IgD-negative memory B cell (primary cell): ENCODE results near the gene ZNF507. TPM values are rescaled to one million over a fixed set of nuclear protein-coding genes. Genes with fewer than 3 reads are reported as not detected.

Experiments used
- H3K27ac Mint-ChIP-seq, 3 donors: one replicate each; pipeline ENCODE4 v1.8.0; 2020 to 2022; ENCODE audit warnings: mild to moderate bottlenecking in 3 of 3, mixed read lengths in 3 of 3, moderate library complexity in 1 of 3
- H3K27me3 Mint-ChIP-seq: one replicate; pipeline ENCODE4 v1.8.0; 2021; ENCODE audit warnings: mixed read lengths
- H3K36me3 Mint-ChIP-seq: one replicate; pipeline ENCODE4 v1.8.0; 2020; ENCODE audit warnings: mild to moderate bottlenecking, mixed read lengths
- H3K4me1 Mint-ChIP-seq, 3 donors: one replicate each; pipeline ENCODE4 v1.8.0; 2020 to 2022; ENCODE audit warnings: mixed read lengths in 3 of 3, mild to moderate bottlenecking in 1 of 3
- H3K4me3 Mint-ChIP-seq, 4 donors: one replicate each; pipeline ENCODE4 v1.8.0; 2020 to 2022; ENCODE audit warnings: mild to moderate bottlenecking in 4 of 4, mixed read lengths in 4 of 4, moderate library complexity in 3 of 4
- H3K9me3 Mint-ChIP-seq, 3 donors: one replicate each; pipeline ENCODE4 v1.8.0; 2020 to 2021; ENCODE audit warnings: mixed read lengths in 3 of 3, mild to moderate bottlenecking in 1 of 3
- polyA plus RNA-seq: library from polyadenylated mRNA; unstranded; fragments of 300-500 nt; fragmentation: Illumina TruSeq; gene quantifications from one replicate; pipeline ENCODE4 v1.2.3, GENCODE V29; 2021

ZNF507 gene
- polyA plus RNA-seq, result 6.9 TPM

- peak within 1 kb of the TSS; percentile 95 to 98 (median 95) for H3K27ac Mint-ChIP-seq
- peak within 1 kb of the TSS; percentile 91 to 99 (median 99) for H3K4me3 Mint-ChIP-seq
- H3K9me3 Mint-ChIP-seq, result no peaks in the 10 kb centered on the region
- peaks cover 8% of the 10 kb centered on the region for H3K36me3 Mint-ChIP-seq
- peaks cover 11 to 34% (median 16%) of the 10 kb centered on the region in 3 donors for H3K4me1 Mint-ChIP-seq
- H3K27me3 Mint-ChIP-seq, result peaks cover 1% of the 10 kb centered on the region
Observed at GRCh38 chr19:32345261-32346207, at the start of gene ZNF507. TSS of gene ZNF507 (plus strand) at chr19:32345610. CDS start at chr19:32352831, 7,221 bp downstream.

GRCh38 chr19:32296694-32297093, 48.7 kb upstream of the ZNF507 start:
- no peaks in the 10 kb centered on the region for H3K4me1 Mint-ChIP-seq
- H3K4me3 Mint-ChIP-seq, result no peak overlapping the region
- peaks cover 3% of the 10 kb centered on the region for H3K27me3 Mint-ChIP-seq
- H3K9me3 Mint-ChIP-seq, result peaks cover 6 to 16% (median 9%) of the 10 kb centered on the region in 3 donors
- no peaks in the 10 kb centered on the region for H3K36me3 Mint-ChIP-seq
- H3K27ac Mint-ChIP-seq, result no peak overlapping the region

GRCh38 chr19:32302778-32303177, 42.6 kb upstream of the ZNF507 start:
- Mint-ChIP-seq H3K27me3 (peaks cover 10% of the 10 kb centered on the region), H3K27ac (no peak overlapping the region), H3K4me3 (no peak overlapping the region), H3K4me1 (no peaks in the 10 kb centered on the region), H3K9me3 (peaks cover 11 to 26% (median 18%) of the 10 kb centered on the region in 3 donors), H3K36me3 (no peaks in the 10 kb centered on the region)

- no peak overlapping the region for H3K4me3 Mint-ChIP-seq
- H3K36me3 Mint-ChIP-seq, result no peaks in the 10 kb centered on the region
- H3K27ac Mint-ChIP-seq, result no peak overlapping the region
- no peaks in the 10 kb centered on the region for H3K4me1 Mint-ChIP-seq
- peaks cover 10% of the 10 kb centered on the region for H3K27me3 Mint-ChIP-seq
- peaks cover 11 to 26% (median 18%) of the 10 kb centered on the region in 3 donors for H3K9me3 Mint-ChIP-seq
Observed at GRCh38 chr19:32303193-32303592, 42.2 kb upstream of the ZNF507 start.

- Mint-ChIP-seq H3K4me1 (no peaks in the 10 kb centered on the region), H3K36me3 (no peaks in the 10 kb centered on the region), H3K9me3 (peaks cover 5 to 12% (median 10%) of the 10 kb centered on the region in 3 donors), H3K27me3 (peaks cover 15% of the 10 kb centered on the region), H3K27ac (no peak overlapping the region), H3K4me3 (no peak overlapping the region)
Observed at GRCh38 chr19:32307591-32307990, 37.8 kb upstream of the ZNF507 start.

GRCh38 chr19:32308431-32309077, 36.9 kb upstream of the ZNF507 start:
- no peaks in the 10 kb centered on the region for H3K36me3 Mint-ChIP-seq
- H3K9me3 Mint-ChIP-seq, result peaks cover 1 to 3% (median 1%) of the 10 kb centered on the region in 3 donors
- H3K27ac Mint-ChIP-seq, result no peak overlapping the region
- peaks cover 12% of the 10 kb centered on the region for H3K27me3 Mint-ChIP-seq
- no peak overlapping the region for H3K4me3 Mint-ChIP-seq
- H3K4me1 Mint-ChIP-seq, result no peaks in the 10 kb centered on the region

- Mint-ChIP-seq H3K27ac (no peak overlapping the region), H3K4me3 (no peak overlapping the region), H3K4me1 (no peaks in the 10 kb centered on the region), H3K36me3 (no peaks in the 10 kb centered on the region), H3K27me3 (peaks cover 10% of the 10 kb centered on the region), H3K9me3 (no peaks in the 10 kb centered on the region)
Observed at GRCh38 chr19:32309711-32310390, 35.6 kb upstream of the ZNF507 start.

GRCh38 chr19:32311371-32311770, 34.0 kb upstream of the ZNF507 start:
- Mint-ChIP-seq H3K4me1 (no peaks in the 10 kb centered on the region), H3K4me3 (no peak overlapping the region), H3K36me3 (no peaks in the 10 kb centered on the region), H3K27ac (no peak overlapping the region), H3K9me3 (no peaks in the 10 kb centered on the region), H3K27me3 (peaks cover 9% of the 10 kb centered on the region)

- Mint-ChIP-seq H3K9me3 (no peaks in the 10 kb centered on the region), H3K4me1 (no peaks in the 10 kb centered on the region), H3K27ac (no peak overlapping the region), H3K36me3 (no peaks in the 10 kb centered on the region), H3K4me3 (no peak overlapping the region), H3K27me3 (peaks cover 5% of the 10 kb centered on the region)
Observed at GRCh38 chr19:32313569-32314265, 31.7 kb upstream of the ZNF507 start.

- Mint-ChIP-seq H3K4me1 (peaks cover 0 to 2% (median 0%) of the 10 kb centered on the region in 3 donors), H3K27ac (no peak overlapping the region), H3K9me3 (no peaks in the 10 kb centered on the region), H3K27me3 (no peaks in the 10 kb centered on the region), H3K36me3 (no peaks in the 10 kb centered on the region), H3K4me3 (no peak overlapping the region)
Observed at GRCh38 chr19:32316034-32316433, 29.4 kb upstream of the ZNF507 start.

GRCh38 chr19:32317086-32317485, 28.3 kb upstream of the ZNF507 start:
- Mint-ChIP-seq H3K36me3 (no peaks in the 10 kb centered on the region), H3K9me3 (no peaks in the 10 kb centered on the region), H3K4me3 (no peak overlapping the region), H3K4me1 (peaks cover 0 to 2% (median 0%) of the 10 kb centered on the region in 3 donors), H3K27me3 (peaks cover 4% of the 10 kb centered on the region), H3K27ac (peak overlapping the region in 1 of 3 donors; percentile 41)

- H3K4me1 Mint-ChIP-seq, result peaks cover 0 to 2% (median 0%) of the 10 kb centered on the region in 3 donors
- no peaks in the 10 kb centered on the region for H3K9me3 Mint-ChIP-seq
Observed at GRCh38 chr19:32318884-32319520, 26.4 kb upstream of the ZNF507 start.

GRCh38 chr19:32322541-32322940, 22.9 kb upstream of the ZNF507 start:
- Mint-ChIP-seq H3K36me3 (no peaks in the 10 kb centered on the region), H3K27ac (peak overlapping the region in 1 of 3 donors; percentile 59), H3K9me3 (peaks cover 0 to 1% (median 0%) of the 10 kb centered on the region in 3 donors), H3K4me1 (peaks cover 0 to 2% (median 0%) of the 10 kb centered on the region in 3 donors), H3K4me3 (no peak overlapping the region), H3K27me3 (peaks cover 8% of the 10 kb centered on the region)

More at GRCh38 chr19:32318884-32319520, 26.4 kb upstream of the ZNF507 start:
- Mint-ChIP-seq H3K4me3 (no peak overlapping the region), H3K27ac (no peak overlapping the region), H3K36me3 (no peaks in the 10 kb centered on the region), H3K27me3 (peaks cover 4% of the 10 kb centered on the region)
